HS-27A (cell line): ENCODE measurements around the gene RABGAP1L.
"Not testable (repeated sequence)": the region's sequence is repeated elsewhere in the genome, so short reads cannot be mapped to it uniquely, and the experiment has no call there.

ENCODE experiments used
- DNase-seq: peaks from one replicate; pipeline ENCODE4 v3.0.0-alpha.2; 2012; ENCODE audit warnings: low read depth, missing footprints

Gene RABGAP1L

GRCh38 chr1:174580801-174581200, 421.5 kb downstream of the RABGAP1L start:
- DNase-seq: no peak

DNA sequence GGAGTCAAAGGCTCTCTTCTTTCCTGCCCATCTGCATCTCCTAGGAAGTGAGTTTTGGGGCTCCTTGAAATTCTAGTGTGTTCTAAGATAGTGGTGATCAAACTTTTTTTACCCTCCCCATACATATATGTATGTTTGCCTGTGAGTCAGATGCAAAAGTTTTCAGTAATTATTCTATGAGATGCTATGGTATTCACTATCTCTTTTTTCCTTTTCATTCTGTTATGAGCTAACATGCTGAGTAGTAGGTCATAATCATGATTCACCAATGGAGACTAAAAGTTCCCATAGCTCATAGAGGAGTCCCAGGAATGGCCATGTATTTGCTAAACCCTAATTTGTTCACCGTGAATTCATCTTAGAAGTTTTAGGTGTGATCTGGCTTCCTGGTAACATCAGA, 424.0 kb downstream of the RABGAP1L start:
- no peak for DNase-seq

DNA sequence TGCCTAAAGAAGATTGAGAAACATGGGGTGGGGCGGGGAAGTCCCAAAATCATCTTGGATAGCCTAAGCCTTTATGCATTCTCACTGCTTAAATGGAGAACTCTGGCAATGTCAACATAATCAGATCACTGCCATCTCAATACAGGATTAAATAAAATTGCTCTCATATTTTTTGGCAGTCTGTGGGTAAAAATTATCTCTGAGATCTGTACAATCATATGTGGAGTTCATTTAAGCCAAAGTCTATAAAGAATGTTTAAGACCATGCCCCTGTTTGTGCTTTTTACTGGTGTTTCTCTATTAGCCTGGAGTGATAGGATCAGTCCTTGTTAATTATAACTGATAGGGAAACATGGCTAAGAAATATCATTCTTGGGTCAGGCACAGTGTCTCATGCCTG, 424.8 kb downstream of the RABGAP1L start:
- DNase-seq: no peak

GRCh38 chr1:174588618-174589017, 429.3 kb downstream of the RABGAP1L start:
- not testable (repeated sequence) for DNase-seq

DNA sequence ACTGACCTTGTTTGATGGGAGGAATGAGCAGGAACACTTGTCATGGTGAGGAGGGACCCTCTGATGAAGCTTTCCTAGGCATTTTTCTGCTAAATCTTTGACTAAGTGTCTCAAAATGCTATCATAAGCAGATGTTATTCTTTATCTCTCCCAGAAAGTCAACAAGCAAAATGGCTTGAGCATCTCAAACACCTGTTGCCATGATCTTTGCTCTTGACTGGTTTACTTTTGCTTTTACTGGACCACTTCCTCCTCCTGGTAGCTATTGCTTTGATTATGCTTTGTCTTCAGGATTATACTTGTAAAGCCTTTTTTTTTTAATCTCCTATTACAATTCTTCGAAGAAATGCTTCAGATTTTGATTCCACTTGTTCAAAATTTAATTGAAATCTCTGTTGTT, 445.9 kb downstream of the RABGAP1L start:
- DNase-seq: no peak

DNA sequence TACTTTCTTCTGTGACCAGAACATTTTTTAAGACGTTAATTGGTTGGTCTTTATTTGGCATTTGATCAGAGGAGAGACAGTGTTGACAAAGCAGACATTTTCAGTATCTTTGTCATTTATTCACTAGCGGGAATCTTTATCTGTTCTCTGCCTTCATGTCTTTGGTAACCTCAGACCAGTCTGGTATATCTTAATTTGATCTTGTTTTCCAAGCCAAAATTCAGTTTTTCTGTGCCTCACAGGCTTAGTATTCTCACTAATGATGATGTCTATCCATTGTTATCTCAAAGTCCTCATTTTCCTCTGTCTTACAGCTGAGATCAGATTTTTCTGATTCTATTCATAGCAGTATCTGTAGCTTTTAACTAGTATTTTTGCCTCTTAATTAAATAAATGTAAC, 447.2 kb downstream of the RABGAP1L start:
- no peak for DNase-seq

DNA sequence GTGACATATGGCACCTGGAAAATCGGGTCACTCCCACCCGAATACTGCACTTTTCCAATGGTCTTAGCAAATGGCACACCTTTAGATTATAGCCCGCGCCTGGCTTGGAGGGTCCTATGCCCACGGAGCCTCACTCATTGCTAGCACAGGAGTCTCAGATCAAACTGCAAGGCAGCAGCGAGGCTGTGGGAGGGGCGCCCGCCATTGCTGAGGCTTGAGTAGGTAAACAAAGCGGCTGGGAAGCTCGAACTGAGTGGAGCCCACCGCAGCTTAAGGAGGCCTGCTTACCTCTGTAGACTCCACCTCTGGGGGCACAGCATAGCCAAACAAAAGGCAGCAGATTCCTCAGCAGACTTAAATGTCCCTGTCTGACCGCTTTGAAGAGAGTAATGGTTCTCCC, 458.6 kb downstream of the RABGAP1L start:
- not testable (repeated sequence) for DNase-seq

DNA sequence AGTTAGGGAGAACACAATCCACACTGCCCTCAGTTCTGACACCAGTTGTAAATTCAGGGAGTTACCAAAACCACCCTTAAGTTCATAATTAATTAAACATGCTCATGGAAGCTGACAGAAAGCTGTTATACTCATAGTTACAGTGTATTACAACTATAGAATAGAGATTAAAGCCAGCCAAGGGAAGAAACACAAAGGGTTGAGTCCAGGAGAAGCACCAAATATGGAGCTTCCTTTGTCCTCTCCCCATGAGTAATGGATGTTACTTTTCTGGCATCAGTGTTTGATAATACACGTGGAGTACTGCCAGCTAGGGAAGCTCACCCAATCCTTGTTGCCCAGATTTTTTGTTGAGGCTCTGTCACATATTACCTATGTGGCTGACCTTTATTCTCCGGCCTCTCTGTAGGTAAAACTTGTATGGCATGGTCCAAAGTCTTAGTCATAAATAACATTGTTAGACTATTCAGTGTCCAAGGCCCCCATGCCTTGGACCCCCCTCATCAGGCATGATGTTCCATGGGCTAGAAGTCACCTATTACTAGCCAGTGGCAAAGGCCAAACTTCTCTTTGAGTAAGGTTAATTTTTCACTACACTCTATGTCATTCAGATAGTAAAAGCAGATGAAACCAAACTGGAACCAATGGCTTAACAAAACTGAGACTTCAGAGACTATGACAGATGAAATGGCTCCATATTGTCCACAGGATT, 464.2 kb downstream of the RABGAP1L start:
- DNase-seq: no peak

GRCh38 chr1:174626031-174627025, 467.0 kb downstream of the RABGAP1L start:
- peak; percentile 9 for DNase-seq

DNA sequence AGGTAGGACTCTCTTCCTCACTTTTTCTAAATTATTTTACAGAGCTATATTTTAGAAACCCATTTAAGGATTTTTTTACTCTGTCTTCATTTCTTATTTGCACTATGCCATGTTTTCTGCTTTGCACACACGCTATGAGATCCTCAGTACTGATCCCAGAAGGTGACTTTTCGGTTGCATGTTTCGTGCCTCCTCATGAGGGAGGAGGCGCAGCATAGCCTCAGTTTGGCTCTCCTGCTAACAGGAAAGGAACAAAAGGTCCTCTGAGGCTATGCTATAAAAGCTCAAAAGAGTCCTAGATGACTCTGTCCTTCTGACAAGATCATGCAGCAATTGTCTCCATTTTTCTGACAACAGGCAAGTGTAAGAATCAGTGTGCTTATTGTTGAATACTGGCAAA, 478.2 kb downstream of the RABGAP1L start:
- DNase-seq: no peak

DNA sequence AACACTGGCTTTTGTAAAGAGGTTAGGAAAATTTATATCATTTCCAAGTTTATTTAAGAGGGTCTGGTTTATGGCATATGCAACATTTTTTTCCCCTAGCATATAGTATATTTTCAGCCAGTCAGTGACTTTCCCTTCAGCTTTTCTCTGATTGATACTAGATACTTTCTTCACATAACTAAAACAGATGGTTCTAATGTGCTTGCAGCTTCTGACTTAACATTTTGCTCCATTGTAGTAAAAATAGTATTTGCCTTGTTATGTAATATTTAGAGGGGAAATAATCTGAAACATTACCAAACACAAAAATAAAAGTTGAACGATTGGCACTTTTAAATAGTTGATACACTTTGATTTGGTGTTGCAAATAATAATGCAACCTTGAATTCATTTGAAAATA, 480.1 kb downstream of the RABGAP1L start:
- DNase-seq: no peak

DNA sequence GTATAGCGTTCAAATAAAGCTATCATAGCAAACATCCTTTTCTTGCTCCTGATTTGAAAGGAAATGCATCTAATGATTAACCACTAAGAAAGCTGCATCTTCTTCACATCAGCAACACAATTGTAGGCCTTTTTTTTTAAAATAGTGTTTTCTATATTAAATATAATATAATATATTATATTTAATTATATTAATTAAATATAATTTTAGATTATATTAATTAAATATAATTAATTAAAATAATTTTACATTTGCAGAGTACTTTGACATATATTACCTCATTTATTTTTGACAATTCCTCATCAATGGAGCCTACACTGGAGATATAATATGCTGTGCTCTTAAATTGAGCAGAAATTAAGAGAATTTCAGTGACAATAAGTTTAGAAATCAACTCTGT, 481.5 kb downstream of the RABGAP1L start:
- DNase-seq: no peak

- DNase-seq: no peak
These were observed 483.1 kb downstream of the RABGAP1L start for GRCh38 chr1:174642393-174642792.

- no peak for DNase-seq
These were observed 483.9 kb downstream of the RABGAP1L start for GRCh38 chr1:174643206-174643605.

- not testable (repeated sequence) for DNase-seq
These were observed 490.3 kb downstream of the RABGAP1L start for GRCh38 chr1:174649572-174649971.

DNA sequence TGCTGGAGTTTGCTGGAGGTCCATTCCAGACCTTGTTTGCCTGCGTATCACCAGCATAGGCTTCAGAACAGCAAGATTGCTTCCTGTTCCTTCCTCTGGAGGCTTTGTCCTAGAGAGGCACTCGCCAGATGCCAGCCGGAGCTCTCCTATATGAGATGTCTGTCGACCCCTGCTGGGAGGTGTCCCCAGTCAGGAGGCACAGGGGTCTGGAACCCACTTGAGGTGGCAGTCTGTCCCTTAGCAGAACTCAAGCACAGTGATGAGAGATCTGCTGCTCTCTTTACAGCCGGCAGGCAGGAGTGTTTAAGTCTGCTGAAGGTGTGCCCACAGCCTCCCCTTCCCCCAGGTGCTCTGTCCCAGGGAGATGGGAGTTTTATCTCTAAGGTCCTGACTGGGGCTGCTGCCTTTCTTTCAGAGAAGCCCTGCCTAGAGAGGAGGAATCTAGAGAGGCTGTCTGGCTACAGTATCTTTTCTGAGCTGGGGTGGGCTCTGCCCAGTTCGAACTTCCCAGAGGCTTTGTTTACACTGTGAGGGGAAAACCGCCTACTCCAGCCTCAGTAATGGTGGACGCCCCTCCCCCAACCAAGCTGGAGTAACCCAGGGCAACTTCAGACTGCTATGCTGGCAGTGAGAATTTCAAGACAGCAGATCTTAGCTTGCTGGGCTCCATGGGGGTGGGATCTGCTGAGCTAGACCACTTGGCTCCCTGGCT, 493.4 kb downstream of the RABGAP1L start:
- no peak for DNase-seq

DNA sequence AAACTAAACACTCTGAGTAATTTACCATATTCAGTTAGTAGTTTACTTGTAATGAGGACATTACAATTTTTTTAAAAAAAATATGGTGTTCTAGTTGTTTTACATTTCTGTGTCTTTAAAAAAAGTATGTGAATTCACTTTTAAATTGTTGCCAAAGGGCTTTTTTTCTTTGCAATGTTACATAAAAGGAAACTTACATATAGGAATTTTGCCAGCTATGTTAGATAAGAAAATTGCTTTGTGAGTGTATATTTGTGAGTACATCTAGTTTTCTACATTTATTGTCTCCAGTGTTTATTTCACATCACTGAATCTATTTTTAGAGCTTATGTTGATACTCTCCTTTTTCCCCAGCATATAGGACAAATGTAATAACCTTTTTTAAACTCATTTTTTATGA, 495.2 kb downstream of the RABGAP1L start:
- DNase-seq: no peak

DNA sequence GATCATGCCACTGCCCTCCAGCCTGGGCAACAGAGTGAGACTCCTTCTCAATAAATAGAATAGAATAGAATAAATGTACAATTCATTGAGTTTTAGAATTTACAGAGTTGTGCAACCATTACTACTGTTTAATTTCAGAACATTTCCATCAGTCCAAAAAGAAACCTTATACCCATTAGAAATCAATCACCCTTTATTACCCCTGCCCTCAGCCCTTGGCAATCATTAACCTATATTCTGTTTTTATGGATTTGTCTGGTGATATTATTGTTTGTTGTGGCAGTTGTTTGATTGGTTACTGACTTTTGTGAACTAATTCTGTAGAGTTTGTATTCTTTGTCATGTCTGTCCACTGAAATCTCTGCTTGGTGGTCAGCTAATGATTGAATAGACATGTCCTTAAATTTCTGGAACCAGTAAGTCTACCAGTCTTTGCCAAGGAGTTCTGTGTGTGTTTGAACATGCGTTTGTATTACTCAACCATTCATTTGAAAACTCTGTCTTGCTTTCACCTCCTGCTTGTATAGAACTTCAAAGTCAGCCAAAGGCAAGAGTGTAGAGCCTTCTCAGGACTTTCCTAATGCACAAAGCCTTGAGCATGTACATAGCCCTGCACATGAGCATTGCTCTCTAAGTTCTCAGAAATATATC, 497.2 kb downstream of the RABGAP1L start:
- no peak for DNase-seq

DNA sequence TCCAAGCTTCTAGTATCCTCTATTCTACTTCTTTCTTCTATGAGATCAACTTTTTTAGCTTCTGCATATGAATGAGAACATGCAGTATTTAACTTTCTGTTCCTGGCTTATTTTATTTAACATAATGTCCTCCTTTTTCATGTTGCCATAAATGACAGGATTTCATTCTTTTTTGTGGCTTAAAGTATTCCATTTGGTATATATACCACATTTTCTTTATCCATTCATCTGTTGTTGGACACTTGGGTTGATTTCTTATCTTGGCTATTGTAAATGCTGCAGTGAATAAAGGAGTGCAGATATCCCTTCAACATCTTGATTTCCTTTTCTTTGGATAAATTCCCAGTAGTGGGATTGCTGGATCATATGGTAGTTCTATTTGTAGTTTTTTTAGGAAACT, 498.1 kb downstream of the RABGAP1L start:
- no peak for DNase-seq

- DNase-seq: no peak
These were observed 498.6 kb downstream of the RABGAP1L start for GRCh38 chr1:174657893-174658292.

DNA sequence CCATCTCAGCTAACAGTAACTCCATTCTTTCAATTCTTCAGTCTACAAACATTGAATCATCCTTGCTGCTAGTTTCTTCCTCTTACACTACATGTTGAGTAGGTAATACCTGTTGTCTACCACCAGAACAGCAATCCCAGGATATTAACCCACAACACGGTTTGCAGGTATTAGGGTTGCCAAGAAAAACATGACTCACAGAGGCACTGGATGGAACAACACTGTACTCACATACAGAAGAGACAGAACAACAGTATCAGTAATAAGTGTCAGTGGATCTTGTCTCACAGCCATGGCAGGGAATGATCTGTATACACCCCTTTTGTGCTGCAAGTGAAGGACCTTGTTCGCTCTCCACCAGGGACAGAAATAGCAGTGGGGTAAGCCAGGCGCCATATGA, 500.5 kb downstream of the RABGAP1L start:
- DNase-seq: no peak

DNA sequence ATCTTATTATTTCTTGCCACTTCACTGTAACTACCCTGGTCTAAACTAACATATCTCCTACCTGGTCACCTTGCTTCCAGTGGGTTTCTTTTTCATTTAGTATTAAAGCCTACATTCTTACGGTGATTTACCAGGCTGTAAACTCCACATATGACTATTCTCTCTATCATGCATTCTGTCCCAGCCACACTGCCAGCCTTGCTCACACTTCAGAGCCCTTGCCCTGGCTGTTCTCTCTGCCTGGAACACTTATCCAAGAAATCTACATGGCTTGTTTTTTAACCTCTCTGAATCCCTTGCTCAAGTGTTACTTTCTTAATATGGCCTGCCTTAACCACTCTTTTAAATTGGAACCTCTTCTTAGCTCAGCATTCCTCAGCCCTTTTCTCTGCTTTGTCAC, 501.2 kb downstream of the RABGAP1L start:
- DNase-seq: no peak
